Activated naive CD8-positive, alpha-beta T cell (primary cell): Measurements from ENCODE around the gene TBC1D22A.

ENCODE experiments used
- H3K27ac Mint-ChIP-seq: one replicate; pipeline ENCODE4 v1.8.0; 2021; ENCODE audit warnings: mixed read lengths
- H3K27me3 Mint-ChIP-seq: one replicate; pipeline ENCODE4 v1.8.0; 2021; ENCODE audit warnings: mixed read lengths
- H3K36me3 Mint-ChIP-seq: one replicate; pipeline ENCODE4 v1.8.0; 2021; ENCODE audit warnings: mixed read lengths
- H3K4me1 Mint-ChIP-seq: one replicate; pipeline ENCODE4 v1.8.0; 2021; ENCODE audit warnings: low read depth, mixed read lengths
- H3K4me3 Mint-ChIP-seq: one replicate; pipeline ENCODE4 v1.8.0; 2021; ENCODE audit warnings: mild to moderate bottlenecking, mixed read lengths
- H3K9me3 Mint-ChIP-seq: one replicate; pipeline ENCODE4 v1.8.0; 2021; ENCODE audit warnings: low read depth, mixed read lengths

TBC1D22A gene

DNA sequence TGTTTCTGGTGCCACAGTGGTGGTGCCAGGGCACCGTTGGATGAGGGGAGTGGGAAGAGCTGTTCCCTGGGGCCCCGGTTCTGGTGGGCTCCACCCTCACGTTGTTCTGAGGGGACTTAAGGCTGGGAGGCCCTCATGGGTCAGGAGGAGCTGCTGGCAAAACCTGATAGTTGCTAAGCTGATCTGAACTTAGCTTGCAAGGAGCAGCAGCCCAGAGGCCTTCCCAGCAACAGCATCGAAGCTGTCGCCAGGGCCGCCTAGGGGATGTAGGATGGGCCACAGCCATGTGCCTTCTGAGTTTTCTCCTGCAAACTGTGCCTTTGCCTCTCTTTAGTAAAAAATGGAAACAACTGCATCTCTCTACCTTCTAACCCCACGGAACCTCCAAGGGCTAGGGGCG is 240.2 kb downstream of the TBC1D22A start:
- H3K36me3 Mint-ChIP-seq, result peaks cover 2% of the 10 kb centered on the region
- H3K4me3 Mint-ChIP-seq, result no peak overlapping the region
- H3K27me3 Mint-ChIP-seq, result no peaks in the 10 kb centered on the region
- peaks cover 11% of the 10 kb centered on the region for H3K4me1 Mint-ChIP-seq
- H3K9me3 Mint-ChIP-seq, result no peaks in the 10 kb centered on the region
- H3K27ac Mint-ChIP-seq, result no peak overlapping the region

DNA sequence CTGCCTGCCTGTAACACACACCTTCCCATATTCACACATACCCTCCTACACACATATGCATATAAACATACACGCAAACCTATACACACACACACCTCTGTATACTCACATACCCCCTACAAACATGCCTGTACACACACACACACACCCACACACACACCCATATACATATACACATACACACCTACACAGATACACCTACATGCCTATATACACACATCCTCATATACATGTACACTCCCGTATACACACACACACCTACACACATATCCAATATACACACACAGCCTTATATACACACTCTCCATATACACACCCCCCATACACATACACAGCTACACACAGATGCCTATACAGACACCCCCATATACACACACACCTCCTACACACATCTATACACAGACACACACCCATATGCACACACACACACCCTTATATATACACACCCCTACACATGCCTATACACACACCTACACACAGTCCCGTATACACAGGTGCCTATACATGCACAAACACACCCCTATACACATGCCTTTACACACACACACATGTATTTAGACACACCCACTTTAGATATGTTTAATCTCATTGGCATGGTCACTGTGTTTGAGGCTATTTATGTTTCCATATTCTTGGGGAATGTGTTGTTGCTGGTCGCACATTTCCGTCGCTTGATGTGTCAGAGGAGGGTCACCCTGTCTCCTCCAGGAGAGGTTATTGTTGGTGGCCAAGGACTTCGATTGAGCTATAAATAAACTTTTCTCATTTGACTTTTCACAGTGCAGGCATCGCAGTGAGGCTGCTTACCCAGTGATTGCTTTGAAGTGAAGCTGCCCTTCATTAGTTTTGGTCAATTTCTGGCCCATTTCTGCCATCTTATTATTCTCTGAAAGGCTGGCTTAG is 243.3 kb downstream of the TBC1D22A start:
- Mint-ChIP-seq H3K27me3 (no peaks in the 10 kb centered on the region), H3K4me1 (peaks cover 3% of the 10 kb centered on the region), H3K27ac (no peak overlapping the region), H3K36me3 (no peaks in the 10 kb centered on the region), H3K4me3 (no peak overlapping the region), H3K9me3 (no peaks in the 10 kb centered on the region)

DNA sequence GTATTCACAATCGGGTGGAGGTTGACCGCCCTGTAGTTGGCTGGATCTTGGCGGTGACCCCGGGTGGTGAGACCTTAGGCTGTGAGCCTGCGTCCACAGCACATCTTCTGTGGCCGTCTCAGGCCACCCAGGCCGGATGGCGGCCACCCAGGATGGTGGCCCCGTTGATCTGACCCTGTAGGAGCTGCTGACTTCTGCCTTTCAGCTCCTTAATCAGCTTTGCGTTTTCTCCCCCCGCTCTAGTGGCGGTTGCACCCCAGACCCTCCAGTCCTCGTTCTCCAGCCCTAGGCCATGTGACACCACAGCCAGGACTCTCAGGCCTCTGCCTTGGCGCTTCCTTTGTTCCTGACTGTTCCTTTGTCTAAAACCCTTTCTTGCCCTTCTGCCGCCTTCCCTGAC is 244.0 kb downstream of the TBC1D22A start:
- Mint-ChIP-seq H3K9me3 (no peaks in the 10 kb centered on the region), H3K27me3 (no peaks in the 10 kb centered on the region), H3K4me1 (no peaks in the 10 kb centered on the region), H3K36me3 (no peaks in the 10 kb centered on the region), H3K27ac (no peak overlapping the region), H3K4me3 (no peak overlapping the region)

DNA sequence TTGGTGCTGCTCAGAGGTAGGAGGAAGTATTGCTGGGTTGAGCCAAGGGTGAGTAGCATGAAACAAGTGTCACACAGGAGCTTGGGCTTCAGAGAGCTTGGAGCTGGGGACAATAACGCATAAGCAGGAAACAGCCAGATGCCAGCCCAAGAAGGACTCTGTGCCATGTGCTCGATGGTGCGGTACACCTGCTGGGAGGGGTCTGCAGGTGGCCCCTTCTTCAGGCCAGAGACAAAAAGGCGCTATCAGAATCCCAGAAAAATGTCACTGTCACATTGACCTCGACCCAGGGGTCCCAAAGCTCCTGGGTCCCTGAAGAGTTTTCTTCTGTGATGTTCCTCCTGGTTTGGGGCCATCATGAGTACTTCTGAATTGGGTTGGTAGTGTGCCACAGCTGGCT is 244.4 kb downstream of the TBC1D22A start:
- no peak overlapping the region for H3K4me3 Mint-ChIP-seq

DNA sequence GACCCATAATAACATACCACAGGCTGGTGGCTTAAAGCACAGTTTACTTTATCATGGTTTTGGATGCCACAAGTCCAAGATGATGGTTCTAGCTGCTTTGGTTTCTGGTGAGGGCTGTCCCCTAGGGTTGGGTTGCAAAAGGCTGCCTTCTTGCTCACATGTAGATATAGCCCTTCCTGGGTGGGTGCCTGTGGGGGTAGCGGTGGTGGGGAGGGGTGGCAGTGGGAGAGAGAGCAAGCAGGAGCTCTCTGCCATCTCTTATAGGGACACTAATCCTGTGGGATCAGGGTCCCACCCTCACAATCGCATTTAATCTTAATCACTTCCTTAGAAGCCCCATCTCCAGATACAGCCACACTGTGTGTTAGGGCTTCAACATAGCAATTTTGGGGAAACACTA is 245.0 kb downstream of the TBC1D22A start:
- Mint-ChIP-seq H3K4me3 (no peak overlapping the region), H3K27ac (no peak overlapping the region), H3K36me3 (no peaks in the 10 kb centered on the region), H3K9me3 (no peaks in the 10 kb centered on the region), H3K27me3 (no peaks in the 10 kb centered on the region), H3K4me1 (no peaks in the 10 kb centered on the region)

More for the DNA sequence above, 244.4 kb downstream of the TBC1D22A start:
- H3K27ac Mint-ChIP-seq, result no peak overlapping the region
- no peaks in the 10 kb centered on the region for H3K27me3 Mint-ChIP-seq
- H3K9me3 Mint-ChIP-seq, result no peaks in the 10 kb centered on the region
- no peaks in the 10 kb centered on the region for H3K4me1 Mint-ChIP-seq
- no peaks in the 10 kb centered on the region for H3K36me3 Mint-ChIP-seq

DNA sequence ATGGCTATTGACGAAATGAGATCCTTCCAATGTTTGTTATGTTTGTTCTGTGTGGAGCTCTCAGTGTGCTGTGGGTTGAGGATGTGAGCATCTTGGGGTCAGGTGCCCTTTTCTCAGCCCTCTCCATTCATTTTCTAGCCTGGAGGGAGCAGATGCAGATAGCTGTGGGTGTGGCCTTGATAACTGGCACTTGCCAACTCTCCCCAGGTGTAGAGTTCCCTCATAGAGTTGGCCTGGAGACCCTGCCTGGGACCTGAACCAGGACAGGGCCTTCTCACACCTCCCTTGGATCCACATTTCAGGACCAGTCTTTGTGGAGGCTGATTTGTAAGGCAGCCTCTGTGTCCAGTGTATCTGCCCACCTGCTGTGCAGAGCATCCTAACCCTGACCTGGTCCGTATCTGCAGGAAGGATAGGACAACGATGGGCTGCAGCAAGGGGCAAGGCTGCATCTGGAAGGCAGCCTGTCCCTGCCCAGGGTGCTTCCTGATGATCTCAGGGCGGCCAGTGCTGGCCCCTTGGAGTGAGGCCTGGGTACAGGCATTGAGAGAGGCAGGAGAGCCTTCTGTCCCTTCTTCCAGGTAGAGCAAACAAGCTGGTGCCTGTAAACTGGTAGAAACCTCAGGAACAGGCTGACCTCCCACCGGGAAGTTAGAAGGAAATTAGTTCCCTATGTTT is 245.9 kb downstream of the TBC1D22A start:
- no peaks in the 10 kb centered on the region for H3K27me3 Mint-ChIP-seq
- no peaks in the 10 kb centered on the region for H3K4me1 Mint-ChIP-seq
- H3K27ac Mint-ChIP-seq, result no peak overlapping the region

DNA sequence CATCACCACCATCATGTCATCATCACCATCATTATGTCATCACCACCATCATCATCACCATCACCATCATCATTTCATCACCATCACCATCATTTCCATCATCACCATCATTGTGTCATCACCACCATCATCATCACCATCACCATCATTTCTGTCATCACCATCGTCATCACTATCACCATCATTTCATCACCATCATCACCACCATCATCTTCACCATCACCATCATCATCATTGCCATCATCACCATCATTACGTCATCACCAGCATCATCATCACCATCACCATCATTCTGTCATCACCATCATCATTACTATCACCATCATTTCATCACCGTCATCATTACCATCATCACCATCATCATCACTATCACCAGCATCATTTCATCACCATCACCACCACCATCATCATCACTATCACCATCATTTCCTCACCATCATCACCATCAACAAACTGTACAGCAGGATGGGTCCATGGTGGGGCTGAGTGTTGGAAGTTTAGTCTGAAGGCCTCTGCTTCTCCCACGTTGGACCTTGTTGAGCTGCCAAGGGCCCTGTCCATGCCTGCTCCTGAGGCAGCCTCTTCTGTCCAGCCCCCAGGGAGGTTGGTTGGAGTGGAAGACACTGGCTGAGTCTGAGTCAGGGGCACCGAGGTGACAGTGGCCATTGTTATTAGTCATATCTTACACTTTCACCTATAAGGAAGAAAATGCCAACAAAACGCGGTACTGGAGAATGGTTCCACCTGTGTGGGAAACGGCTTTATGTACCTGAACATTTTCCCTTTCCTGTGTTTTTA is 247.1 kb downstream of the TBC1D22A start:
- H3K4me3 Mint-ChIP-seq, result no peak overlapping the region
- no peaks in the 10 kb centered on the region for H3K9me3 Mint-ChIP-seq
- no peaks in the 10 kb centered on the region for H3K36me3 Mint-ChIP-seq
- no peaks in the 10 kb centered on the region for H3K27me3 Mint-ChIP-seq
- H3K27ac Mint-ChIP-seq, result no peak overlapping the region
- H3K4me1 Mint-ChIP-seq, result no peaks in the 10 kb centered on the region

More for the DNA sequence above, 245.9 kb downstream of the TBC1D22A start:
- H3K36me3 Mint-ChIP-seq, result no peaks in the 10 kb centered on the region
- H3K9me3 Mint-ChIP-seq, result no peaks in the 10 kb centered on the region
- H3K4me3 Mint-ChIP-seq, result no peak overlapping the region

DNA sequence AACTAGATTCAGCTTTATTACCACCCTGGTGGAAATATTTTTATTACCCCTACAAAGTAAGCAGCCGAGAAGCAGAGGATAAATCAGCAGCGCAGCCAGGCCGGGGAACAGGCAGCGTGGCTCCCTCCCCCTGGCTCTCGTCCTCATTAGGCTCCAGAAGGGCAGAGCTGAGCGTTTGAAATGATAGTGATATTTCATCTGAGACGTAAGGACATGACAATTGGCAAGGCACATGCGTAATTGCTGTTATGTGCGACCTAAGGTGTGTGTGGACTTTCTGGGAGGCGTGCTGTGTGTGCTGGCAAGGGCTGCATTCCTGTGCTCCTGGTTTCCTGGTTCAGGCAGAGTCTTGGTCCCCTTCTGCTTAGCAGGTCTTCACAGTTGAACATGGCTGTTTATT is 247.8 kb downstream of the TBC1D22A start:
- Mint-ChIP-seq H3K36me3 (no peaks in the 10 kb centered on the region), H3K27ac (no peak overlapping the region), H3K4me3 (no peak overlapping the region), H3K4me1 (no peaks in the 10 kb centered on the region), H3K9me3 (no peaks in the 10 kb centered on the region), H3K27me3 (no peaks in the 10 kb centered on the region)

DNA sequence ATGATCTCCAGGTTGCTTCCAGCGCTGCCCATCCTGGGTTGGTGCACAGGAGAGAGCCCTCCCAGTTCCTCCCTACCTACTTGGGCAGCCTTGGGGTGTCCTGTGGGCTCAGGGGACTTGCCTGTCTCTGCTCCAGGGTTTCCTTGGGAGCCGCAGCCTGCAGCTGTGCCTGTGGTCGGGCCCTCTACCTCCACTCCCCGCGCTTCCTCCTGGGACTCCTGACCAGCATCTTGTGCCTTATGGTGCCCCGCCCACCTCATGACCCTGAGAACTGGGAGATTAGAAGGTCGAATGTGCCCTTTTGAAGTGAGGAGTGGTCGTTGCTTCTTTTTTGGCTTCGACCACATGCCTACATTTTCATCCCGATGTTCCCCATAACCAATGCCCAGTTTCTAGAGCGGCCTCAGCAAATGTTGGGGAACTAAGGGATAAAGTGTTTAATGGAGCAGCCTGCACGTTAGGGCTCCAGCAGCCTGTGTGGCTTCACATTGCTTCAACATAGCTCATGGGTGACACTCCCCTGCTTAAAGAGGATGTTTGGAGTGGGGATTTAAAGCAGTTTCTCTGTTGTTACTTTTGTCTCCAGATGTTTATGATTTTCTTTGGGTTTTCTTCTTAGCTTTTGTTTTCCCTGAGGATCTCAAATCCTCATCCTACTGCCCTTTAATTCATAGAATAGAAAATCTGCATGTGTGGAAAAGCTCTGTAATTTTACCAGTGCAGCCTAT is 248.8 kb downstream of the TBC1D22A start:
- Mint-ChIP-seq H3K4me3 (no peak overlapping the region), H3K4me1 (no peaks in the 10 kb centered on the region), H3K27me3 (no peaks in the 10 kb centered on the region), H3K27ac (no peak overlapping the region), H3K9me3 (no peaks in the 10 kb centered on the region), H3K36me3 (no peaks in the 10 kb centered on the region)

DNA sequence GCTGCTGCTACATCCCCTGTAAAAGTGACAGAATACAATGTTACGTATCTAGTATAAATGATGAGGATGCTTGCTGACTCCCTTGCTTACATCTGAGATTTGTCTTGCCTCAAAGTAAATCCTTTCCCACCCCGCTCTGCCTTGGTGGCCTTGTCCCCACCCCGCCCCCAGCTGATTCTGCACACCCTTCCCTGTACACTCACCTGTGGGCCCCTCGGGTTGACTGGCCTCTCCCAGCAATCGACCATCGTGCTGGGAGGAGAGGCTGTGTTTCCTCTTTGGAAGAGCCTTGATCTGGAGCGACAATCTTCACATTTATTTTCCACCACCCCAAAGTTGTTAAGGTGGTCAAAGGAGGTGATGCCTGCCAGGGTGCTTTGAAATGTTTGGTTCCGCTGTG is 249.4 kb downstream of the TBC1D22A start:
- Mint-ChIP-seq H3K27me3 (no peaks in the 10 kb centered on the region), H3K4me1 (no peaks in the 10 kb centered on the region), H3K27ac (no peak overlapping the region), H3K4me3 (no peak overlapping the region), H3K9me3 (no peaks in the 10 kb centered on the region), H3K36me3 (no peaks in the 10 kb centered on the region)

DNA sequence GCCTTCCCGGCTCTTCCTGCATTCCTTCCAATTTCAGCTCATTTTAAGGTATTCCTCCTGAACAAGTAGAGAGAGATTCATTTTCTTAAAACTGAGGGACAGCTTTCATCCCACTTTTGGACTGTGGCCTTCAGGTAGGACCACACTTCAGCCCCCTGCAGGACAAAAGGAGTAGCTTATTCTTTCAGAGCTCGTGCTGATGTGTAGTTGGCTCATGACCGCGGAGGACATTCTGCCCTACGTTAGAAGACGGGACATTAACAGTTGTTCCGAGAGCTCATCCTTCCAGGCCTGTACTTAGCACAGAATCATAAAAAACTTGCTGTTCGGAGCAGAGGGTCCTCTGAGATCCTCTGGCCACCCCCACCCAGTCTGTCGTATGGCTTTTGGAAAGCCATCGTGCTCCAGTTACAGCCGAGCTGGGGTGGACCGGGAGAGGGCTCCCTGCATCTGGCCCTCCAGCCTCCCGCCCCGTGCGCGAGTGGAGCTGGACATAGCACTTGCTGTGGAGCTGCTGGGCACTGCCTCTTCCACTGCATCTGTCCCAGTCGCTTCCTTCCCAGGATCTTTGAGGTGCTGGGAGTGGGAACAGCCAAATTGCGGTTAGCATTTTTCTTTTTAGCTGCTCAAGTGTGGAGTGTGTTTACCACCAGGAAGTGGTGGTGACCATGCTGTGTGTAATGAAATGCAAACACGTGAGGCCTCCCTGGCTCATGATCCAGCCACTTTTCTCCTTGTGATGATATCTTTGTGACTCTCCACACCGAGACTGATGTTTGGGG is 250.3 kb downstream of the TBC1D22A start:
- Mint-ChIP-seq H3K4me3 (no peak overlapping the region), H3K4me1 (peaks cover 3% of the 10 kb centered on the region), H3K27ac (no peak overlapping the region)

DNA sequence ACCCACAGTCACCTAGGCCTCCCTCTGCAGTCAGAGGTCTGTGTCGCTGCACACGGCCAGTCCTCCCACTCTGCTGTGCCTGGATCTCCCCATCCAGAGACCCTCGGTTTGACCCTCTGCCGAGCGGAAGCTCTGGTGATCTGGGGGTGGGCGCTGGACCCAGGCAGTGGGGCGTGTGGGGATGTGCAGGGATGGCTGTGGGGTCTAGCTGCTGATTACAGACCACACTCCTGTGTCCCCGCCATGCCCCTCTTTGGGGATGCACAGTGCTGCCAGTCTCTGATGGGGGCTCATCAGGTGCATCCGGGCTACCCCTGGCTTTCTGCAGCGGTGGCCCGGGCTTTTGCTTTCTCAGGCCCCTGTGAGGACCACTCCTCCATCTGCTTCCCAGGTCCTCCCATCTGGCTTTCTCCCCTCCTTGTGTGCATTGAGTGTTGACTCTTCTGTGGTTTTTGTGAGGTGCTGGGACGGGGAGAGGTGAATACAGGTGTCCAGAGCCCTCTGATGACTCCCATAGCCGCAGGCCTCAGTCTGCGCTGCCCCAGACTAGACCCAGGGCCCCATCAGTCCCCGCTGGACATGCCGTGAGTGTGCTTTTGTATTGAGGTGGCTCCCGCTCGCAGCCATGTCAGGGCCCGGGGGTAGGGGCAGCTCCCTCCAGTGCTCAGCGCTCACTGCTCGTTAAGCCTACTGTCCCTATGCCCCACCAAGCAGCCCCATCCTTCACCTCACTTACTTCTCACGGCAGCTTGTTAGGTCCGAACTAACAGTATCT is 251.6 kb downstream of the TBC1D22A start:
- no peaks in the 10 kb centered on the region for H3K27me3 Mint-ChIP-seq
- H3K27ac Mint-ChIP-seq, result no peak overlapping the region
- H3K9me3 Mint-ChIP-seq, result no peaks in the 10 kb centered on the region
- no peak overlapping the region for H3K4me3 Mint-ChIP-seq
- peaks cover 5% of the 10 kb centered on the region for H3K36me3 Mint-ChIP-seq
- peaks cover 4% of the 10 kb centered on the region for H3K4me1 Mint-ChIP-seq

More for the DNA sequence above, 250.3 kb downstream of the TBC1D22A start:
- no peaks in the 10 kb centered on the region for H3K9me3 Mint-ChIP-seq
- no peaks in the 10 kb centered on the region for H3K36me3 Mint-ChIP-seq
- no peaks in the 10 kb centered on the region for H3K27me3 Mint-ChIP-seq

DNA sequence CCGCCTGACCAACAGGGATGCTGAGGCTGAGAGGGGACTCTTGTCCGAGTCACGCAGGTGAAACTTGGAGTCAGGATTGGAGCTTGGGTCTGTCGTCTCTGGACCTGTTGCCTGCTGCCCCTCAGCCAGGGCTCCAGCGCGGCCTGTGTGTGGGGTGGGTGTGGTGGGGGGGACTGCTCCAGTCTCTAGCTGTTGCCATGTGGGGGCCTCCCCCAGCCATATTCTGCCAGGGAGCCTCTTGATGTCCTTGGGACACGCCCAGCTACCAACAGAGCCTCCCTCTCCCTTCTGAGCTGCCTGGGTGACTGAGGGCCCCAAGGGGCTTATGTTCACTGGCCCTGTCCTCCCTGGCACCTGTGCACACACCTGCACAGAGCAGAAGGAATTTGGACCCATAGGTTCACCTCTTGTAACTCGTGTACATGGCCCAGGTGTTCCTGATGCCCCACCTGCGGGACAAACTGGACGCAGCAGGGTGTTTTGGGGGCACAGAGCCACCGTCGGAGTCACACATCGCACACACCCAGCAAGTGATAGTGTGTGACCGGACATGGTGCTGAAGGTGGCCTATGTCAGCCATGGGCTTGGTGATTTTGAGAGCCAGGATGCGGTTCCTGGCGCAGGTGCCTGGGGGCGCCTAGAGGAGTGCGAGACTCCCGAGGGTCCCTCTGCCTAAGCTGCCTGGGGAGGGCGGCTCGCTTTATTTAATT is 252.3 kb downstream of the TBC1D22A start:
- Mint-ChIP-seq H3K9me3 (no peaks in the 10 kb centered on the region), H3K27ac (no peak overlapping the region), H3K4me1 (peaks cover 6% of the 10 kb centered on the region), H3K4me3 (no peak overlapping the region), H3K36me3 (peaks cover 7% of the 10 kb centered on the region), H3K27me3 (no peaks in the 10 kb centered on the region)
